ENCODE measurements around the gene HYAL3.

The HYAL3 gene

DNA sequence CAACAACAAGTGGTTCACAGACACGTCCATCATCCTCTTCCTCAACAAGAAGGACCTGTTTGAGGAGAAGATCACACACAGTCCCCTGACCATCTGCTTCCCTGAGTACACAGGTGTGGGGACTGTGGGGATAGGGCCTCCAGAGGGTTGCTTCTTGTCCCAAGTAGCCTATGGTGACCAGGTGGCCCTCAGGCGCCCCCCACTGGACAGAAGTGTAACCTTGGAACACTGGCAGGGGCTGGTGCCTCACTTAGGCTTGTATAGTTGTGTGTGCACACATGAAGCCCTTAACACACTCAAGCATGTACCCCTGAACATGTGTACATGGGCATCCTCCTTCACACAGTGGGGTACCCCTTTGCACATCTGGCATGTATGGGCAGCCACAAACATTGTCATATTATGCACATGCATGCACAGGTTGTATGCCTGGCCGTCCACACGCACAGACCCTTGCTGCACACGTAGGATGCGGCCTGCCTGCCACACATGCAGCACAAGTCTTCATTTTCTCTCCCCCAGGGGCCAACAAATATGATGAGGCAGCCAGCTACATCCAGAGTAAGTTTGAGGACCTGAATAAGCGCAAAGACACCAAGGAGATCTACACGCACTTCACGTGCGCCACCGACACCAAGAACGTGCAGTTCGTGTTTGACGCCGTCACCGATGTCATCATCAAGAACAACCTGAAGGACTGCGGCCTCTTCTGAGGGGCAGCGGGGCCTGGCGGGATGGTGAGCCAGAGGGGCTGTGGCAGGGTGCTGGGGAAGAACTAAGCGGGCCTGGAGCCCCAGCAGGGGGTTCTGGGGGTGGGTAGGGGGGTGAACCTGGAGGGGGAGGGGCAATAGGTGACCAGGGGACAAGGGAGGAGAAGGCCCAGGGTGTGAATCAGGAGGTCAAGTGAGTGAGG lies 42.0 kb downstream of the HYAL3 start:
- DNase-seq (ENCODE audit: low spot score) (no peak), ATAC-seq (ENCODE audit: low read depth) (no peak)
- Histone ChIP-seq H3K4me3 (ENCODE audit: severe bottlenecking) (no peak overlapping the region), H3K27ac (ENCODE audit: poor library complexity, severe bottlenecking) (no peak overlapping the region), H3K9me3 (ENCODE audit: severe bottlenecking) (no peaks in the 10 kb centered on the region), H3K27me3 (ENCODE audit: insufficient read depth, poor library complexity, severe bottlenecking) (no peaks in the 10 kb centered on the region), H3K4me1 (ENCODE audit: insufficient read depth, poor library complexity, severe bottlenecking) (peaks cover 27% of the 10 kb centered on the region), H3K36me3 (ENCODE audit: low read depth) (peaks cover 61% of the 10 kb centered on the region)
- peak; percentile 43 for TF ChIP-seq CTCF (IDR thresholded peaks at IDR 0.05; ENCODE audit: poor library complexity, severe bottlenecking)

DNA sequence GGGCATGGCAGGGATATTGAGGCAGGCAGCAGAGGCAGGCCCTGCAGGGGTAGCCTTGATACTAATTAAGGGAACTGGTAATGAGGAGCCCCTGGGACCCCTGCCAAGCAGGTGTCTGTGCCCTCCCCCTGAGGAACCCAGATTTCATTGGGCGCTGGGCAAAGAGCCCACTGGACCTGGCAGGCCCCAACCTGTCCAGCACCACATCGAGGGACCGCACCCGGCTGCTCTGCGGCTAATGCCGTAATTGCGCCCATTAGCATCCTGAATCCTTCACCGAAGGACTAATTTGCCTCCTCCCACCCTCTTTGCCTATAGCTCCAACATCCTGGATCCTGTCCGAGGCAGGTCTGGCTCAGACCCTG lies 44.0 kb downstream of the HYAL3 start:
- no peak for DNase-seq (ENCODE audit: low spot score)
- TF ChIP-seq CTCF (IDR thresholded peaks at IDR 0.05; ENCODE audit: poor library complexity, severe bottlenecking): no peak
- ATAC-seq (ENCODE audit: low read depth): 0 out of 3 replicates have a peak, but pooled peaks have one; percentile 3
- H3K36me3 ChIP-seq (ENCODE audit: low read depth): peaks cover 79% of the 10 kb centered on the region
- peaks cover 37% of the 10 kb centered on the region for H3K4me1 ChIP-seq (ENCODE audit: insufficient read depth, poor library complexity, severe bottlenecking)
- H3K4me3 ChIP-seq (ENCODE audit: severe bottlenecking): no peak overlapping the region
- H3K9me3 ChIP-seq (ENCODE audit: severe bottlenecking): no peaks in the 10 kb centered on the region
- H3K27me3 ChIP-seq (ENCODE audit: insufficient read depth, poor library complexity, severe bottlenecking): no peaks in the 10 kb centered on the region
- peak overlapping the region; percentile 93 for H3K27ac ChIP-seq (ENCODE audit: poor library complexity, severe bottlenecking)

- no peak overlapping the region for H3K4me3 ChIP-seq (ENCODE audit: severe bottlenecking)
- peaks cover 81% of the 10 kb centered on the region for H3K36me3 ChIP-seq (ENCODE audit: low read depth)
- H3K27ac ChIP-seq (ENCODE audit: poor library complexity, severe bottlenecking): peak overlapping the region; percentile 93
- H3K9me3 ChIP-seq (ENCODE audit: severe bottlenecking): no peaks in the 10 kb centered on the region
- ATAC-seq (ENCODE audit: low read depth): peak; percentile 21
- TF ChIP-seq CTCF (IDR thresholded peaks at IDR 0.05; ENCODE audit: poor library complexity, severe bottlenecking): no peak
- no peaks in the 10 kb centered on the region for H3K27me3 ChIP-seq (ENCODE audit: insufficient read depth, poor library complexity, severe bottlenecking)
- peaks cover 36% of the 10 kb centered on the region for H3K4me1 ChIP-seq (ENCODE audit: insufficient read depth, poor library complexity, severe bottlenecking)
- DNase-seq (ENCODE audit: low spot score): no peak
These were observed 44.5 kb downstream of the HYAL3 start for GRCh38 chr3:50254577-50255250.

DNA sequence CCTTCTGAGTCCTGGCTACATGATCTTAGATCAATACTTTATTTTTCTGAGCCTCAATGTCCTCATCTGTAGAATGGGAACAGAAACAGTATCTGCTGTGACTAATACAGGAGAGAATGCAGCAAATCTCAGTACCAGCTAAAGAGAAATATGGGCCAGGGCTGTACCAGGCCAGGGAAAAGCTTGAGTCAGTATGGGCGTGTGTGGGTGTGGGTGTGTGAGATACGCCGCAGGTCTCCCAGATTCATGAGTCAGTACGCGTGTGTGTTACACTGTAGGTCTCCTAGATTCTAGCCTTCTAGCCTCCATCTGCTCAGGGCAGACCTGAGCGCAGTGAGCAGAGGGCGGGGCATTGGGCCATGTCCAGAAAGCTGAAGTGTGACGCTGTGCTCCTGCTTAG lies 48.0 kb downstream of the HYAL3 start:
- H3K4me3 ChIP-seq (ENCODE audit: severe bottlenecking): no peak overlapping the region
- DNase-seq (ENCODE audit: low spot score) (peak; percentile 91), ATAC-seq (ENCODE audit: low read depth) (peak; percentile 70)
- no peaks in the 10 kb centered on the region for H3K9me3 ChIP-seq (ENCODE audit: severe bottlenecking)
- no peaks in the 10 kb centered on the region for H3K27me3 ChIP-seq (ENCODE audit: insufficient read depth, poor library complexity, severe bottlenecking)
- H3K36me3 ChIP-seq (ENCODE audit: low read depth): peaks cover 65% of the 10 kb centered on the region
- peaks cover 59% of the 10 kb centered on the region for H3K4me1 ChIP-seq (ENCODE audit: insufficient read depth, poor library complexity, severe bottlenecking)
- TF ChIP-seq CTCF (IDR thresholded peaks at IDR 0.05; ENCODE audit: poor library complexity, severe bottlenecking): no peak
- H3K27ac ChIP-seq (ENCODE audit: poor library complexity, severe bottlenecking): peak overlapping the region; percentile 93
